ENCODE data around the gene KCNMA1.

KCNMA1 gene

DNA sequence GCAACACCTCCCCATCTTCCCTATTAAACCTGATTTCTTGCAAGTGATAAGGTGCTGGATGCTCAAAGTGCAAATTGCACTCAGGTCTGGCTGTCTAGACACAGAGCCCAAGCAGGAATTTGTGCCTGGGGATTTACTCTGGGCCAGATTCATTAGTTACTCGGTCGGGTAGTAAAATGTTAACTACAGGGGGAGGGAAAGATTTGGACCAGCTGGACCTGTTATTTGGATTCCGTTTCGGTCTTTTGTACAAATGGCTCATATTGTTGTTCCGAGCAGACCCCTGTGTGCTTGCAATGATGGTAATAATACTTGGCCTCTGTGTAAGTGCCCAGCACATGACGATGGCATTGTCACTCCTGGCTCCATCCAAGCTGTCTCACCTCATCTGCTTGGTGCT lies 609.6 kb downstream of the KCNMA1 start:
- H3K4me1 ChIP-seq (ENCODE audit: control insufficient read depth, low read depth, low read length): peaks cover 2% of the 10 kb centered on the region
- H3K4me3 ChIP-seq (ENCODE audit: low read length): no peak overlapping the region
- no peaks in the 10 kb centered on the region for H3K27me3 ChIP-seq (ENCODE audit: control insufficient read depth, insufficient read depth, low read length)
- H3K9me3 ChIP-seq (ENCODE audit: control insufficient read depth, low read depth, low read length): no peaks in the 10 kb centered on the region
- H3K36me3 ChIP-seq (ENCODE audit: control insufficient read depth, low read depth, low read length): no peaks in the 10 kb centered on the region
- H3K9ac ChIP-seq (ENCODE audit: low read length): no peak overlapping the region
- no peak overlapping the region for H3K27ac ChIP-seq (ENCODE audit: low read length)

DNA sequence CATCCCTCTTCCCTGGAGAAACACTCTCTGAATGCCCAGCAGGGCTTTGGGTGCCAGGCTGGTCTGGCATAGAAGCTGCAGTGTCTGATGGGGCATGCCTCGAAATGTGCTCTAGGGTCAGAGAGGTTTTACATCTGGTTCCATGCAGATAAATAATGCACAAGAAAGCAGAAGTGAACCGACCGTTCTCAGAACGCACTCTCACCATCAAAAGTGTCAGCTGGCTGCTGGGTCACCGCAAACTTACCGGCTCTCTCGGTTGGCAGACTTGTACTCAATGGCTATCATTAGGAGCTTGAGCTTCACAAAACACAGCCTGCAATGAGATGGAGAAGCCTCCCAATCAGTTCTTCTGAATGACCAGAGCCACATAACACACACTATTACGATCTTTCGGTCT lies 610.0 kb downstream of the KCNMA1 start:
- H3K4me1 ChIP-seq (ENCODE audit: control insufficient read depth, low read depth, low read length): peaks cover 6% of the 10 kb centered on the region
- no peaks in the 10 kb centered on the region for H3K27me3 ChIP-seq (ENCODE audit: control insufficient read depth, insufficient read depth, low read length)
- H3K27ac ChIP-seq (ENCODE audit: low read length): no peak overlapping the region
- no peak overlapping the region for H3K4me3 ChIP-seq (ENCODE audit: low read length)
- no peak overlapping the region for H3K9ac ChIP-seq (ENCODE audit: low read length)
- H3K9me3 ChIP-seq (ENCODE audit: control insufficient read depth, low read depth, low read length): no peaks in the 10 kb centered on the region
- H3K36me3 ChIP-seq (ENCODE audit: control insufficient read depth, low read depth, low read length): no peaks in the 10 kb centered on the region

DNA sequence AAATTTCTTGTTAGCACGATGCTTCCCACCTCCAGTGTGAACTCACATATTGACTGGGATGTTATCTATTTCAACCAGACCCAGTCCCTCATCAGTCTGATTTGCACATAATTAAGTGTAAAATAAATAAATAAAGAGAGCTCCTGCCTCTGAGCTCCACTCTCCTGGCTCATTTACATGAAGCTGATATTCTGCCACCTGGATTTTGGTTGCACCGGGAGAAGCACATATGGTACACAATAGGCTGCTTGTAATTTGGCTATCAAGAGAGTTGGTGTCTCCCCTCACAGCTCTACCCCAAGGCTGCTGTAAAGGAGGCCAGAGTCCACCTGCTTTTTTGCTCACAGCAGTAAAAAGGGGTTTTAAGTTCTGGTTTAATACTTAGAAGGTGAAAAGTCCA lies 610.5 kb downstream of the KCNMA1 start:
- Histone ChIP-seq H3K9ac (ENCODE audit: low read length) (no peak overlapping the region), H3K27ac (ENCODE audit: low read length) (no peak overlapping the region)

DNA sequence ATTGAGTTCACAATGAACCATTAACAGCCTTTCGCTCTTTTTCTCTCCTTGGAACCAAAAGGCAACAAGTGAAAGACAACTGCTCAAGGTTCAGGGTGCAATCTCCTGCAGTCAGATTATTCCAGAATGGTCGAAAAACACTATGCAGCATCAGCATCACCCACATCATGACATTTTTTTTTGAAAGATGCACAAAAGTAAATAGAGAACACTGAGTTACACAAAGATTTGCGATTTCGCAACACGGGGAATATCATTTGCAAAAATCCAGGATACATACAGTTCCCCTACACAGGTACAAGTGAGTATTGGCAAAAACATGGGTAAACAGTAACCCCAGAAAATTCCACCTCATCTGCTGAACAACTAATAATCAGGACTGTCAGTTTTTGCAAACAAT lies 611.5 kb downstream of the KCNMA1 start:
- Histone ChIP-seq H3K27me3 (ENCODE audit: control insufficient read depth, insufficient read depth, low read length) (no peaks in the 10 kb centered on the region), H3K27ac (ENCODE audit: low read length) (no peak overlapping the region), H3K4me1 (ENCODE audit: control insufficient read depth, low read depth, low read length) (peaks cover 6% of the 10 kb centered on the region), H3K36me3 (ENCODE audit: control insufficient read depth, low read depth, low read length) (no peaks in the 10 kb centered on the region), H3K9me3 (ENCODE audit: control insufficient read depth, low read depth, low read length) (no peaks in the 10 kb centered on the region), H3K4me3 (ENCODE audit: low read length) (no peak overlapping the region), H3K9ac (ENCODE audit: low read length) (no peak overlapping the region)

More for the DNA sequence above, 610.5 kb downstream of the KCNMA1 start:
- Histone ChIP-seq H3K9me3 (ENCODE audit: control insufficient read depth, low read depth, low read length) (no peaks in the 10 kb centered on the region), H3K4me3 (ENCODE audit: low read length) (no peak overlapping the region), H3K27me3 (ENCODE audit: control insufficient read depth, insufficient read depth, low read length) (no peaks in the 10 kb centered on the region), H3K36me3 (ENCODE audit: control insufficient read depth, low read depth, low read length) (no peaks in the 10 kb centered on the region), H3K4me1 (ENCODE audit: control insufficient read depth, low read depth, low read length) (peaks cover 6% of the 10 kb centered on the region)

DNA sequence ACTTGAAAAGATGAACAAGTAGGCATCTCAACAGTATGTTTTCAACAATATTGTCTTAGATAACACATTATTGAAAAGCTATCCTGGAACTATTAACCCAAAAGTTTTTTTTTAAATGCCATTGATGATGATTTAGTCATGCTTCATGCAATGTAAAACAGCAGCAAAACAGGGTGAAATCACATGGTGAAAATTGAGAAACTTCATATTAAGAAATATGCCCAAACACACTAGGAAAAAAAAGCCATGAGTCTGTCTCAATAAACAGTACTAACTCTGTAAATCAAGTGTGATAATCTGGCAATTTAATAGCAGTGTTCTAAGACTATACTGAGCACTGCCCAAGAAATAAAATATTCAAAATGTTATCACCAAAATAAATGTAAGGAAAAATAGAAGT lies 613.1 kb downstream of the KCNMA1 start:
- Histone ChIP-seq H3K9ac (ENCODE audit: low read length) (no peak overlapping the region), H3K27me3 (ENCODE audit: control insufficient read depth, insufficient read depth, low read length) (no peaks in the 10 kb centered on the region), H3K9me3 (ENCODE audit: control insufficient read depth, low read depth, low read length) (no peaks in the 10 kb centered on the region), H3K36me3 (ENCODE audit: control insufficient read depth, low read depth, low read length) (no peaks in the 10 kb centered on the region), H3K4me1 (ENCODE audit: control insufficient read depth, low read depth, low read length) (peaks cover 6% of the 10 kb centered on the region), H3K27ac (ENCODE audit: low read length) (no peak overlapping the region), H3K4me3 (ENCODE audit: low read length) (no peak overlapping the region)

DNA sequence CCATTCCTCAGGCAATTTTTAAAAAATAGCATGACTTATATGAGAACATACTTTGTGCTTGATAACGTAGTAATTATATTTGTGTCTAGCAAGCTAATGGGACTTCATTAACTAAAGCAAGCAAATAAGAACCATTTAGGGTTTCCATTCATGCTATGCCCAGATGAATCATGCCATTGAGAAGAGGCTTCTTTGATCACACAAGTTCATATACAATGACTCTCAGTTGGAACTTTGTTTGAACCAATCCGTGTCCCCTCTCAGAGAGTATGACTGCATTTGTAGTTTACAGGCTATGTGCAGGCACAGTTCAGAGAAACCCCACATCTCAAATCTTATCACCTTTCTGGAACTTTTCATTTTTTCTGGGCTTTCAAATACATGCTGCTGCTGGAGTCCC lies 614.2 kb downstream of the KCNMA1 start:
- Histone ChIP-seq H3K9ac (ENCODE audit: low read length) (no peak overlapping the region), H3K36me3 (ENCODE audit: control insufficient read depth, low read depth, low read length) (no peaks in the 10 kb centered on the region), H3K27me3 (ENCODE audit: control insufficient read depth, insufficient read depth, low read length) (no peaks in the 10 kb centered on the region), H3K4me3 (ENCODE audit: low read length) (no peak overlapping the region), H3K9me3 (ENCODE audit: control insufficient read depth, low read depth, low read length) (no peaks in the 10 kb centered on the region), H3K4me1 (ENCODE audit: control insufficient read depth, low read depth, low read length) (peaks cover 6% of the 10 kb centered on the region), H3K27ac (ENCODE audit: low read length) (no peak overlapping the region)

DNA sequence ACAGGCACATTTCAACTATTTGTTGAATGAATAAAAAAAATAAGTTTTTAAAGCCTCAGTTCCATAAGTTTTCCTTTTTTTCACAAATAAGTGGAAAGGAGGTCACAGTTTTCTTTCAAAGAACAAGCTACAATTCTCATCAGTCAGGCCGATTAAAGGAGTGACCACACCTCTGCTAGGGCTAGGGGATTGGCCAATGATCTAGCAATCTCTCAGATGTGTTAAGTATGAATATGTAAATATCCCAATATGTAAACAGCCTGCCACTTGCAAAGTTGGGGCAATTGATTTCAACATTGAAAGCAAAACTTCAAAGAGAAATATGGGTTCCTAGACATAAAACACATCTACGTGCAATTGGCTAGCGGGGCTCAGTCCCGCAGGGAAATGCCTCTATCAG lies 614.9 kb downstream of the KCNMA1 start:
- H3K27ac ChIP-seq (ENCODE audit: low read length): no peak overlapping the region
- no peak overlapping the region for H3K4me3 ChIP-seq (ENCODE audit: low read length)
- no peak overlapping the region for H3K9ac ChIP-seq (ENCODE audit: low read length)
- no peaks in the 10 kb centered on the region for H3K27me3 ChIP-seq (ENCODE audit: control insufficient read depth, insufficient read depth, low read length)
- H3K4me1 ChIP-seq (ENCODE audit: control insufficient read depth, low read depth, low read length): peaks cover 6% of the 10 kb centered on the region
- H3K9me3 ChIP-seq (ENCODE audit: control insufficient read depth, low read depth, low read length): no peaks in the 10 kb centered on the region
- H3K36me3 ChIP-seq (ENCODE audit: control insufficient read depth, low read depth, low read length): no peaks in the 10 kb centered on the region

DNA sequence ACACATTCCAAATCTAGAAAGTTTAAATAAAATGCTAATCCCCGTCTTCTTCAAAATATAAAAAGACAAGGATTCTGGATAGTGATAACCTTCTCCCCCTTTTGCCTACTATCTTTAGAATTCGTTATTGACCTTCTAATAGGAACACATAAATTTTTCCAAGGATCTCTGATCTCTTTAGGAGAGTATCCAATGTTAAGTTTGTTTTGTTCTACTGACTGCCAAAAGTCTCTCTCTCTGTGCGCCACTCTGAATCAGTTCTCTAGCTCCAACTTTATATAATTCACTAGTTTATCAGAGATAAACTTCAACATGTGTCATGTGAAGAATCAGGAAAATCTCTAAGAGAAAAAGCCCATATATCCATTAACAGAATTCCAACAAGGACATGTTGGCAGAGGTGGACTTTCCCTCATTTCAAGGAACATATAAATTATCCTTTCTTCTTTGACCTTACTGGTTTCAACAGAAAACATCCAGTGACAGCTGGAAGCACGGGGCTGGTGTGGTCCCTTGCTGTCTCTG lies 615.6 kb downstream of the KCNMA1 start:
- H3K27me3 ChIP-seq (ENCODE audit: control insufficient read depth, insufficient read depth, low read length): no peaks in the 10 kb centered on the region

DNA sequence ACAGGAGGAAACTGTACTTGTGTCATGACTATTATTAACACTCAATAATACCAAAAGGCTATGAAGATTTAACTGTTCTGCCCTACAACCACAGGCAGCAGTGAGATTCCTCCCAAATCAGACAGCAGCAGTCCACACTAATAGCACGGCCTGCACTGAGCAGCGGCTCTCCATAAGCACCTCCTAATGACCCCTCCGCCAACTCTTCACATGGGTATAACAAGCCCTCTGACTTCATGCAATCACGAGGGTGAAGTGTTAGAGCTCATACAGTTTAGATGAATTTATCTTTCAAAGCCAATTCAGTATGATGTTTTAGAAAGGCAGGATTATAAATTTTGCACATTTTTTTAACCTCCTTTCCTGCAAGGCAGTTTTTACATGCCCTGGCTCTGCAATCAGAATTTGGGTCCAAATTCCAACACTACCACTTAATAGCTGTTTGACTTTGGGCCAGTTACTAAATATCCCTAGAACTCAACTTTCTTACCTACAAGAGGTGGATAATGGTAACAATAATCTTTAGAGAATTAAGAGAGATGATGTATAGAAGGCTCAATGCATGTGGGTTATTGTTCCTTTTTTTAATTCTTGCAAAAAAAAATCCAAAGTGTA lies 617.1 kb downstream of the KCNMA1 start:
- peaks cover 6% of the 10 kb centered on the region for H3K4me1 ChIP-seq (ENCODE audit: control insufficient read depth, low read depth, low read length)
- no peak overlapping the region for H3K4me3 ChIP-seq (ENCODE audit: low read length)
- H3K36me3 ChIP-seq (ENCODE audit: control insufficient read depth, low read depth, low read length): no peaks in the 10 kb centered on the region
- no peak overlapping the region for H3K27ac ChIP-seq (ENCODE audit: low read length)
- no peaks in the 10 kb centered on the region for H3K9me3 ChIP-seq (ENCODE audit: control insufficient read depth, low read depth, low read length)
- no peaks in the 10 kb centered on the region for H3K27me3 ChIP-seq (ENCODE audit: control insufficient read depth, insufficient read depth, low read length)
- no peak overlapping the region for H3K9ac ChIP-seq (ENCODE audit: low read length)

More for the DNA sequence above, 615.6 kb downstream of the KCNMA1 start:
- Histone ChIP-seq H3K9me3 (ENCODE audit: control insufficient read depth, low read depth, low read length) (no peaks in the 10 kb centered on the region), H3K4me3 (ENCODE audit: low read length) (no peak overlapping the region), H3K9ac (ENCODE audit: low read length) (no peak overlapping the region), H3K27ac (ENCODE audit: low read length) (no peak overlapping the region), H3K36me3 (ENCODE audit: control insufficient read depth, low read depth, low read length) (no peaks in the 10 kb centered on the region), H3K4me1 (ENCODE audit: control insufficient read depth, low read depth, low read length) (peaks cover 6% of the 10 kb centered on the region)

DNA sequence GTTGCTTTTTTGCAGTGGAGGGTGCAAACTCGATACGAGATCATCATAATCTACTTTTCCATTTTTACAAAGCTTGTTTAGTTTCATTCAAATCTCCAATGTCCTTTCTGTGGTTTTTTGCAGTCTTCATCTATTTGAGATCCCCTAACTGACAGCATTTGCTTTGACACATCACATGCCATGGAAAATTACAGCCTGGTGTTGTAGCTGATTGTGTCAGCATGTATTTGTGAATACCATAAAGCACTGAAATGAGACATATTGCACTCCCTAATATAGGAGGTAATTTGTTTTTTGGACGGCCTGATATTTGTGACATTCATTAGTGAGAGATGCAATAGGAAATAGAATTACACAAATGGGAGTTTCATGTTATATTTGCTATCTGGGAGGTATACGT lies 620.8 kb downstream of the KCNMA1 start:
- H3K9me3 ChIP-seq (ENCODE audit: control insufficient read depth, low read depth, low read length): no peaks in the 10 kb centered on the region
- H3K36me3 ChIP-seq (ENCODE audit: control insufficient read depth, low read depth, low read length): no peaks in the 10 kb centered on the region
- H3K27me3 ChIP-seq (ENCODE audit: control insufficient read depth, insufficient read depth, low read length): no peaks in the 10 kb centered on the region
- no peak overlapping the region for H3K4me3 ChIP-seq (ENCODE audit: low read length)
- H3K27ac ChIP-seq (ENCODE audit: low read length): no peak overlapping the region
- H3K4me1 ChIP-seq (ENCODE audit: control insufficient read depth, low read depth, low read length): no peaks in the 10 kb centered on the region
- no peak overlapping the region for H3K9ac ChIP-seq (ENCODE audit: low read length)

DNA sequence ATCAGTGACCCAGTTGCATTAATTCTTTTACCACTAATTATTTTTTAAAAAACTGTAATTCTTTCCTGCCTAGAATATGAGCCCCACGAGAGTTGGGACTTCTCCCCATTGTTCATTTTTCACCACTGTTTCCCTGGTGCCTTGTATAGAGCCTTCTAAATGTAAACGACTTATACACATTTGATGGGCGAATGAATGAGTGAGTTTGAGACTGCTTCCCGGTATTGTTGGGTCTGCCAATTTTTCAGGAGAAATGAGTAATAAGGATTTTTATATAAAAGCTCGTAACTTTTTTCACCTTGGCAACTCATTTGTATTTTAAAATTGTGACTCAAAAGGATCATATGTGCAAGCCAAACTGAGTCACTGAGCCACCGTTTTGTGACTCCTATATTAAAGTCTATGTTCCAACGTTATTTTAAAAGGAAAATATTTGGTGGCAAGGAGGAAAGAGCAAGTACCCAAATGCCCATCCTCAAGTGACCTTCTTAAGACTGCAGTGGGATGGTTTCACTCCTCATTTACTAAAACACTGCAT lies 621.3 kb downstream of the KCNMA1 start:
- Histone ChIP-seq H3K27ac (ENCODE audit: low read length) (no peak overlapping the region), H3K36me3 (ENCODE audit: control insufficient read depth, low read depth, low read length) (no peaks in the 10 kb centered on the region), H3K4me1 (ENCODE audit: control insufficient read depth, low read depth, low read length) (no peaks in the 10 kb centered on the region)

DNA sequence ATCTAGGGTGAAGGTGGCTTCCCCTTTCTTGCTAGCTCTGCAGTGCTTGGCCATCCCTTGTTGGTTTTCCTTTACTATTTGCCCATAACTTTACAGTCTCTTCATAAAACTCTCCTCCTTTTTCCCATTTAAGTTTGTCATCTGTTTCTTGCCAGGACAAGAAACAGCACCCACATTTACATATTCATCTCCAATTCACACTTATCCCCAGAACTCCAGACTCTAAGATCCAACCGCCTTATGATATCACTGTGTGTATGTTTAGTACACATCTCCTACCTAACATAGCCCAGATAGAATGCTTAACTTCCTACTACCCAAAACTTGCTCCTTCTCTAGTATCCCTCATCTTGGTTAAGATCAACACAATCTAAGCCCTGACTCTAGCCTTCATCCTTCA lies 622.2 kb downstream of the KCNMA1 start:
- no peak overlapping the region for H3K9ac ChIP-seq (ENCODE audit: low read length)
- no peaks in the 10 kb centered on the region for H3K27me3 ChIP-seq (ENCODE audit: control insufficient read depth, insufficient read depth, low read length)
- H3K4me1 ChIP-seq (ENCODE audit: control insufficient read depth, low read depth, low read length): no peaks in the 10 kb centered on the region
- no peak overlapping the region for H3K27ac ChIP-seq (ENCODE audit: low read length)
- no peaks in the 10 kb centered on the region for H3K36me3 ChIP-seq (ENCODE audit: control insufficient read depth, low read depth, low read length)
- no peaks in the 10 kb centered on the region for H3K9me3 ChIP-seq (ENCODE audit: control insufficient read depth, low read depth, low read length)
- H3K4me3 ChIP-seq (ENCODE audit: low read length): no peak overlapping the region

More for the DNA sequence above, 621.3 kb downstream of the KCNMA1 start:
- no peak overlapping the region for H3K4me3 ChIP-seq (ENCODE audit: low read length)
- no peaks in the 10 kb centered on the region for H3K27me3 ChIP-seq (ENCODE audit: control insufficient read depth, insufficient read depth, low read length)
- no peaks in the 10 kb centered on the region for H3K9me3 ChIP-seq (ENCODE audit: control insufficient read depth, low read depth, low read length)
- H3K9ac ChIP-seq (ENCODE audit: low read length): no peak overlapping the region

Measured in iPS-18a (cell line).